ENCODE measurements around the gene ANKRD34A. TPM values are rescaled to one million over a fixed set of nuclear protein-coding genes. Genes with fewer than 3 reads are reported as not detected.
A peak's percentile ranks its signal among the peaks of the same experiment; 100 is the strongest.

Gene ANKRD34A
- total and polyA plus RNA-seq, 4 donors = 0.06 to 0.17 (median 0.13) TPM; not detected in 1

DNA sequence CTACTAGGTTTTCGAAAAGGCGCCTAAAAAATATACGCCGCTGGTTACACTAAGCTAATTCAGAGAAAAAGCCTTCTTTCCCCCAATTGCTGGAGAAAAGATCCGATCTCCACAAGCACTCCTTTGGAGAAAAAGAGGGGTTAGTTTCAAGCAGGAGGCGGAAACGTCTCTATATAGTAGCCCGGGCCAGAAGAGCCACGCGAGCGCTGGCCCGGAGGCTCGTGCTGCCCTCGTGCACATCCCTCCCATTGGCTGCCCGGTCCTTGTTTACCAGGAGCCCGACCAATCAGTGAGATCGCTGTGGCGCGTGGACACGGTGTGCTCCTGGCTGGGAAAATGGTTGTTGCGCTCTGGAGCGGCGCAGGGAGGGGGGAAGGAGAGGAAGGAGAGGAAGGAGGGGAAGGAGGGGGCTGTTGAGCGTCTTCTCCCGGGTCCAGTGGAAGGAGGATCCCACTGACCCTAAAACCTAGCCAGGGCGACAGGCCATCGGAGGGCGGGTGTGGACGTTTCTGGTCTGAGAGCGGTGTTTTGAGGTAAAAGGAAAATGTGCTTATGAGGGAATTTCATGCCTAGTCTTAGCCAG, 32.1 kb upstream of the ANKRD34A start, which contains the start of gene TXNIP (continued):
- peak; percentile 24 to 26 for TF ChIP-seq RAD21 (IDR thresholded peaks at IDR 0.05)

GRCh38 chr1:145995964-145996432, 31.6 kb upstream of the ANKRD34A start:
- H3K27me3 ChIP-seq (ENCODE audit: control insufficient read depth in 4 of 4, insufficient read depth in 4 of 4, low read length in 3 of 4) = no peaks in the 10 kb centered on the region
- TF ChIP-seq JUND (IDR thresholded peaks at IDR 0.05) (no peak), FOXA1 (IDR thresholded peaks at IDR 0.05) (no peak), RAD21 (IDR thresholded peaks at IDR 0.05) (no peak), EGR1 (IDR thresholded peaks at IDR 0.05; ENCODE audit: low read depth in 2 of 2) (no peak), HNF4G (IDR thresholded peaks at IDR 0.05) (no peak), RXRA (IDR thresholded peaks at IDR 0.05) (no peak), SP1 (IDR thresholded peaks at IDR 0.05) (no peak), TAF1 (conservative IDR thresholded peaks at IDR 0.05) (no peak)
- TF ChIP-seq, protein P1, sequence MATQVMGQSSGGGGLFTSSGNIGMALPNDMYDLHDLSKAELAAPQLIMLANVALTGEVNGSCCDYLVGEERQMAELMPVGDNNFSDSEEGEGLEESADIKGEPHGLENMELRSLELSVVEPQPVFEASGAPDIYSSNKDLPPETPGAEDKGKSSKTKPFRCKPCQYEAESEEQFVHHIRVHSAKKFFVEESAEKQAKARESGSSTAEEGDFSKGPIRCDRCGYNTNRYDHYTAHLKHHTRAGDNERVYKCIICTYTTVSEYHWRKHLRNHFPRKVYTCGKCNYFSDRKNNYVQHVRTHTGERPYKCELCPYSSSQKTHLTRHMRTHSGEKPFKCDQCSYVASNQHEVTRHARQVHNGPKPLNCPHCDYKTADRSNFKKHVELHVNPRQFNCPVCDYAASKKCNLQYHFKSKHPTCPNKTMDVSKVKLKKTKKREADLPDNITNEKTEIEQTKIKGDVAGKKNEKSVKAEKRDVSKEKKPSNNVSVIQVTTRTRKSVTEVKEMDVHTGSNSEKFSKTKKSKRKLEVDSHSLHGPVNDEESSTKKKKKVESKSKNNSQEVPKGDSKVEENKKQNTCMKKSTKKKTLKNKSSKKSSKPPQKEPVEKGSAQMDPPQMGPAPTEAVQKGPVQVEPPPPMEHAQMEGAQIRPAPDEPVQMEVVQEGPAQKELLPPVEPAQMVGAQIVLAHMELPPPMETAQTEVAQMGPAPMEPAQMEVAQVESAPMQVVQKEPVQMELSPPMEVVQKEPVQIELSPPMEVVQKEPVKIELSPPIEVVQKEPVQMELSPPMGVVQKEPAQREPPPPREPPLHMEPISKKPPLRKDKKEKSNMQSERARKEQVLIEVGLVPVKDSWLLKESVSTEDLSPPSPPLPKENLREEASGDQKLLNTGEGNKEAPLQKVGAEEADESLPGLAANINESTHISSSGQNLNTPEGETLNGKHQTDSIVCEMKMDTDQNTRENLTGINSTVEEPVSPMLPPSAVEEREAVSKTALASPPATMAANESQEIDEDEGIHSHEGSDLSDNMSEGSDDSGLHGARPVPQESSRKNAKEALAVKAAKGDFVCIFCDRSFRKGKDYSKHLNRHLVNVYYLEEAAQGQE (IDR thresholded peaks at IDR 0.05) = no peak
- whole genome bisulfite sequencing = 1% methylated on average over 13 of the region's 13 CpGs
- H3K36me3 ChIP-seq (ENCODE audit: control insufficient read depth in 4 of 4, insufficient read depth in 3 of 4, low read depth in 1 of 4, low read length in 3 of 4) = peaks cover 6 to 29% (median 20%) of the 10 kb centered on the region in 4 donors
- H3K27ac ChIP-seq (ENCODE audit: low read depth in 1 of 2, low read length in 2 of 2) = peak overlapping the region; percentile 79 to 95
- no peak for DNase-seq (ENCODE audit: low spot score)
- H3K4me3 ChIP-seq (ENCODE audit: low read depth in 1 of 3, low read length in 3 of 3) = peak overlapping the region; percentile 63 to 100 (median 86)
- H3K9ac ChIP-seq (ENCODE audit: low read depth in 1 of 2, low read length in 2 of 2) = peak overlapping the region; percentile 86 to 89
- H3K4me1 ChIP-seq (ENCODE audit: control insufficient read depth in 4 of 4, insufficient read depth in 4 of 4, low read length in 3 of 4) = peaks cover 10 to 69% (median 46%) of the 10 kb centered on the region in 4 donors
- H3K9me3 ChIP-seq (ENCODE audit: control insufficient read depth in 4 of 4, low read length in 3 of 4) = no peaks in the 10 kb centered on the region

- Histone ChIP-seq H3K27me3 (ENCODE audit: control insufficient read depth in 4 of 4, insufficient read depth in 4 of 4, low read length in 3 of 4) (no peaks in the 10 kb centered on the region), H3K36me3 (ENCODE audit: control insufficient read depth in 4 of 4, insufficient read depth in 3 of 4, low read depth in 1 of 4, low read length in 3 of 4) (peaks cover 6 to 29% (median 20%) of the 10 kb centered on the region in 4 donors), H3K27ac (ENCODE audit: low read depth in 1 of 2, low read length in 2 of 2) (peak overlapping the region; percentile 79 to 95), H3K4me3 (ENCODE audit: low read depth in 1 of 3, low read length in 3 of 3) (peak overlapping the region; percentile 63 to 100 (median 86)), H3K9ac (ENCODE audit: low read depth in 1 of 2, low read length in 2 of 2) (peak overlapping the region; percentile 86 to 89), H3K4me1 (ENCODE audit: control insufficient read depth in 4 of 4, insufficient read depth in 4 of 4, low read length in 3 of 4) (peaks cover 10 to 71% (median 46%) of the 10 kb centered on the region in 4 donors), H3K9me3 (ENCODE audit: control insufficient read depth in 4 of 4, low read length in 3 of 4) (no peaks in the 10 kb centered on the region)
- TF ChIP-seq RAD21 (IDR thresholded peaks at IDR 0.05) = no peak
- peak; percentile 26 for TF ChIP-seq YY1 (IDR thresholded peaks at IDR 0.05)
- no peak for DNase-seq (ENCODE audit: low spot score)
- WGBS = 16% methylated on average over 8 of the region's 8 CpGs
Measured at GRCh38 chr1:145995148-145995881, 30.9 kb upstream of the ANKRD34A start.

Measured in liver (tissue), 9 donors.